Stomach (tissue), 9 donors: ENCODE measurements around the gene TPI1. TPM values are rescaled to one million over a fixed set of nuclear protein-coding genes. Genes with fewer than 3 reads are reported as not detected.

ENCODE experiments used
- DNase-seq, 2 donors: peaks; one replicate each; pipeline versions ENCODE4 v3.0.0 to v3.0.0-alpha.2; 2013 to 2019
- H3K27ac ChIP-seq, 5 donors: fragments of 200-600 bp in 4 of 5; sonication (generic) in 4 of 5; one replicate each; pipeline ENCODE4 v1.5.1; 2013 to 2019; ENCODE audit warnings: mild to moderate bottlenecking in 1 of 5, moderate library complexity in 1 of 5
- H3K27me3 ChIP-seq, 3 donors: fragments of 200-600 bp; sonication (generic); one replicate each; pipeline ENCODE4 v1.5.1; 2017 to 2019; ENCODE audit warnings: mixed run types in 1 of 3
- H3K36me3 ChIP-seq, 4 donors: fragments of 200-600 bp; sonication (generic); 1 replicate in 3 of 4; 2 replicates in 1 of 4; pipeline ENCODE4 v1.5.1; 2016 to 2019
- H3K4me1 ChIP-seq, 4 donors: fragments of 200-600 bp; sonication (generic); one replicate each; pipeline ENCODE4 v1.5.1; 2016 to 2019
- H3K4me3 ChIP-seq, 4 donors: fragments of 200-600 bp; sonication (generic) in 3 of 4; one replicate each; pipeline ENCODE4 v1.5.1; 2016 to 2019; ENCODE audit warnings: mild to moderate bottlenecking in 1 of 4
- H3K9me3 ChIP-seq, 4 donors: fragments of 200-600 bp; sonication (generic); one replicate each; pipeline ENCODE4 v1.5.1; 2016 to 2019
- CTCF ChIP-seq, 7 experiments: fragments of 450-650 bp in 4 of 7; fragments of 200-600 bp in 3 of 7; sonication (generic) in 3 of 7; IDR thresholded peaks; one replicate each; pipeline ENCODE4 v1.5.1; 2016 to 2019; ENCODE audit warnings: antibody characterized with exemption in 7 of 7, control low read depth in 2 of 7, mild to moderate bottlenecking in 1 of 7
- EP300 ChIP-seq: sonication (generic); formaldehyde crosslinking; IDR thresholded peaks from one replicate; pipeline ENCODE4 v1.6.1; 2017; ENCODE audit warnings: antibody characterized with exemption
- POLR2A ChIP-seq, 4 donors: fragments of 450-650 bp; IDR thresholded peaks; one replicate each; pipeline ENCODE4 v1.6.1; 2016; ENCODE audit warnings: antibody characterized with exemption in 4 of 4, control low read depth in 2 of 4, mild to moderate bottlenecking in 1 of 4, moderate library complexity in 1 of 4
- POLR2AphosphoS5 ChIP-seq, 3 donors: sonication (generic); formaldehyde crosslinking; IDR thresholded peaks; one replicate each; pipeline ENCODE4 v1.6.1; 2016; ENCODE audit warnings: antibody characterized with exemption in 3 of 3
- WGBS, 5 donors: extraction: QIAGEN DNeasy Blood & Tissue Kit in 3 of 5; methylation state at CpG; one replicate each; pipeline versions ENCODE4 v1.1.5 to v1.1.7; 2013 to 2018; 5-methylcytosine and 5-hydroxymethylcytosine counted together
- intact Hi-C: fragments of 100-400 bp; cut with DNase I; formaldehyde crosslinking; loops from one replicate; pipeline ENCODE4 v1.15.1; 2023; ENCODE audit warnings: low total_unique reads
- polyA plus RNA-seq, 3 donors: library from polyadenylated mRNA; stranded (reverse); fragments of 200-250 nt; gene quantifications; one replicate each; pipeline ENCODE4 v1.2.3, GENCODE V29; 2013
- total RNA-seq, 5 donors: library from RNA; depleted of rRNA; stranded (reverse); fragments of >200 nt; gene quantifications; one replicate each; pipeline versions ENCODE4 v1.1.0 to v1.2.3, GENCODE V29; 2014 to 2016
- donor health status: healthy with polysubstance abuse.
- donor health status: Bipolar disorder and iron deficiency.
- donor health status: healthy.

The TPI1 gene
- total and polyA plus RNA-seq, 8 donors, result 131 to 526 (median 336) TPM

GRCh38 chr12:6834873-6835272, 32.5 kb upstream of the TPI1 start:
- H3K27ac ChIP-seq, result no peak overlapping the region
- H3K4me1 ChIP-seq, result peaks cover under 1 to 7% (median 3%) of the 10 kb centered on the region in 4 donors
- TF ChIP-seq POLR2A (IDR thresholded peaks at IDR 0.05) (no peak), EP300 (no peak), CTCF (IDR thresholded peaks at IDR 0.05) (no peak), POLR2AphosphoS5 (IDR thresholded peaks at IDR 0.05) (no peak)
- DNase-seq, result no peak
- whole genome bisulfite sequencing, 5 donors, result 74 to 81% (median 77%) methylated on average over 5 of the region's 5 CpGs
- H3K9me3 ChIP-seq, result no peaks in the 10 kb centered on the region
- peaks cover 0 to 78% (median 68%) of the 10 kb centered on the region in 4 donors for H3K36me3 ChIP-seq
- intact Hi-C loops, result no loop called here
- H3K27me3 ChIP-seq, result peaks cover 0 to 2% (median 0%) of the 10 kb centered on the region in 3 donors
- no peak overlapping the region for H3K4me3 ChIP-seq

GRCh38 chr12:6836851-6837250, 30.5 kb upstream of the TPI1 start:
- intact Hi-C loops, result no loop called here
- TF ChIP-seq POLR2AphosphoS5 (IDR thresholded peaks at IDR 0.05), result no peak
- H3K4me3 ChIP-seq, result no peak overlapping the region
- 85 to 96% (median 89%) methylated on average over 16 of the region's 16 CpGs for WGBS, 5 donors
- peaks cover 0 to 64% (median 56%) of the 10 kb centered on the region in 4 donors for H3K36me3 ChIP-seq
- DNase-seq, result no peak
- H3K9me3 ChIP-seq, result no peaks in the 10 kb centered on the region
- no peaks in the 10 kb centered on the region for H3K27me3 ChIP-seq
- peaks cover 0 to 15% (median 3%) of the 10 kb centered on the region in 4 donors for H3K4me1 ChIP-seq
- no peak overlapping the region for H3K27ac ChIP-seq

- Histone ChIP-seq H3K4me3 (no peak overlapping the region), H3K27me3 (no peaks in the 10 kb centered on the region), H3K4me1 (peaks cover 0 to 21% (median 5%) of the 10 kb centered on the region in 4 donors), H3K36me3 (peaks cover 0 to 57% (median 51%) of the 10 kb centered on the region in 4 donors), H3K9me3 (no peaks in the 10 kb centered on the region), H3K27ac (no peak overlapping the region)
- DNase-seq, result no peak
- WGBS, 5 donors, result 90 to 94% (median 93%) methylated on average over 19 to 26 of the region's 26 CpGs
- no peak for TF ChIP-seq EP300
- no peak for TF ChIP-seq POLR2A (IDR thresholded peaks at IDR 0.05)
- no peak for TF ChIP-seq POLR2AphosphoS5 (IDR thresholded peaks at IDR 0.05)
- TF ChIP-seq CTCF (IDR thresholded peaks at IDR 0.05), result no peak
- intact Hi-C loops, result no loop called here
These were observed 29.8 kb upstream of the TPI1 start for GRCh38 chr12:6837370-6838060.

DNA sequence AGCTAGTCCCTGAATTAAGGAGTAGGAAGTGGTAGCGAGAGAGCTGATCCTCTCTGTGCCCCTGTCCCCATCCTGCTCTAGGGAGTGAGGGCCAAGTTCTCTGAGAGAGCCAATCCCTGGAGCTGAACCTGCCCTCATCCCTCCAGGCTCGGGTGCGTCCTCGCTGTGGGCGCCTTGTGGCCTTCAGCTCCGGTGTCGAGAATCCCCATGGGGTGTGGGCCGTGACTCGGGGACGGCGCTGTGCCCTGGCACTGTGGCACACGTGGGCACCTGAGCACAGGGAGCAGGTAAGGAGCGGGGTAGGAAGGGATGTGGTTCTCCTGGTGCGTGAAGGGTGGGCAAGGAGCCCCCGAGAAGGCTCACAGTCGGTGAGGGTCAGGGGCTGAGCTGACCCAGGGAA, 28.5 kb upstream of the TPI1 start:
- intact Hi-C loops, result no loop called here
- no peak for DNase-seq
- H3K27ac ChIP-seq, result no peak overlapping the region
- no peak for TF ChIP-seq EP300
- TF ChIP-seq CTCF (IDR thresholded peaks at IDR 0.05), result no peak
- TF ChIP-seq POLR2AphosphoS5 (IDR thresholded peaks at IDR 0.05), result no peak
- no peak for TF ChIP-seq POLR2A (IDR thresholded peaks at IDR 0.05)
- no peaks in the 10 kb centered on the region for H3K27me3 ChIP-seq
- no peak overlapping the region for H3K4me3 ChIP-seq
- WGBS, 5 donors, result 88 to 94% (median 91%) methylated on average over 7 to 16 of the region's 16 CpGs
- peaks cover 0 to 60% (median 49%) of the 10 kb centered on the region in 4 donors for H3K36me3 ChIP-seq
- H3K4me1 ChIP-seq, result peaks cover 0 to 21% (median 5%) of the 10 kb centered on the region in 4 donors
- no peaks in the 10 kb centered on the region for H3K9me3 ChIP-seq
